Panc1 (cell line): ENCODE results near the gene AKT3. TPM values are rescaled to one million over a fixed set of nuclear protein-coding genes. Genes with fewer than 3 reads are reported as not detected.

Experiments
- ATAC-seq: fragments of 200-7000 bp; cut with Tn5 transposase; 2 replicates; pipeline ENCODE4 v1.9.1; 2020; ENCODE audit warnings: mild to moderate bottlenecking, moderate library complexity
- BruUV-seq: library from RNA; stranded (reverse); fragments of 400-500 nt; replicated peaks from 2 replicates; lab custom pipeline; 2021; lab: Mats Ljungman, UMichigan
- CTCF ChIA-PET: fragments of 300-600 bp; sonication (Branson Sonifier 250); formaldehyde crosslinking; loops from one replicate; lab custom pipeline; 2022; ENCODE audit warnings: antibody characterized with exemption; lab: Charles Lee
- POLR2A ChIA-PET: fragments of 300-600 bp; sonication (Branson Sonifier 250); formaldehyde crosslinking; loops from one replicate; lab custom pipeline; 2022; ENCODE audit warnings: antibody characterized with exemption; lab: Charles Lee
- DNase-seq: peaks from one replicate; pipeline ENCODE4 v3.0.0-alpha.2; 2010; ENCODE audit warnings: low read depth, low spot score
- H3K27ac ChIP-seq: 2 replicates; pipeline ENCODE4 v1.5.1; 2011; ENCODE audit warnings: mild to moderate bottlenecking, low read length, inconsistent platforms
- H3K27me3 ChIP-seq: fragments of 200-500 bp; sonication (Bioruptor generic); 2 replicates; pipeline ENCODE4 v1.6.0; 2014; ENCODE audit warnings: low read length, inconsistent platforms; ENCODE audit not compliant: control insufficient read depth, insufficient read depth
- H3K36me3 ChIP-seq: fragments of 200-500 bp; sonication (Bioruptor generic); 2 replicates; pipeline ENCODE4 v1.5.1; 2014; ENCODE audit warnings: inconsistent platforms, mild to moderate bottlenecking, low read length, moderate library complexity; ENCODE audit not compliant: control insufficient read depth, insufficient read depth
- H3K4me1 ChIP-seq: 2 replicates; pipeline ENCODE4 v1.5.1; 2011; ENCODE audit warnings: inconsistent platforms, mild to moderate bottlenecking, low read length, moderate library complexity; ENCODE audit not compliant: control insufficient read depth, insufficient read depth
- H3K4me3 ChIP-seq, 2 experiments: 2 replicates each; pipeline ENCODE4 v1.5.1; 2011 to 2012; ENCODE audit warnings: low read depth in 2 of 2, low read length in 2 of 2, mild to moderate bottlenecking in 2 of 2, inconsistent platforms in 1 of 2, moderate library complexity in 1 of 2
- H3K9me3 ChIP-seq: fragments of 200-500 bp; sonication (Bioruptor generic); 2 replicates; pipeline ENCODE4 v1.5.1; 2014; ENCODE audit warnings: low read depth, mild to moderate bottlenecking, inconsistent platforms, low read length, moderate library complexity; ENCODE audit not compliant: control insufficient read depth, insufficient read depth
- CTCF ChIP-seq: fragments of 450-650 bp; IDR thresholded peaks from 2 replicates; pipeline ENCODE4 v1.5.1; 2017; ENCODE audit warnings: mild to moderate bottlenecking
- POLR2AphosphoS5 ChIP-seq: IDR thresholded peaks from 2 replicates; pipeline ENCODE4 v1.6.1; 2012; ENCODE audit warnings: mild to moderate bottlenecking, low read depth, low read length, moderate library complexity
- REST ChIP-seq, 2 experiments: IDR thresholded peaks; 2 replicates each; pipeline ENCODE4 v1.6.1; 2011 to 2012; ENCODE audit warnings: low read depth in 2 of 2, control low read depth in 1 of 2, low read length in 1 of 2, mild to moderate bottlenecking in 1 of 2, moderate library complexity in 1 of 2; ENCODE audit not compliant: insufficient read depth in 1 of 2
- SIN3A ChIP-seq: IDR thresholded peaks from 2 replicates; pipeline ENCODE4 v1.6.1; 2012; ENCODE audit warnings: low read depth, mild to moderate bottlenecking, low read length, moderate library complexity, borderline replicate concordance; ENCODE audit not compliant: insufficient read depth
- TCF7L2 ChIP-seq: IDR thresholded peaks from 2 replicates; pipeline ENCODE4 v1.6.1; 2011; ENCODE audit warnings: mild to moderate bottlenecking, low read depth, low read length, inconsistent platforms
- in situ Hi-C: cut with HindIII; loops from 2 replicates; pipeline ENCODE4 v1.10.0; 2016; ENCODE audit warnings: low sequenced_read_pairs, low pct_unique_long_range_greater_than_20kb
- intact Hi-C: fragments of 100-400 bp; cut with micrococcal nuclease; formaldehyde crosslinking; loops from one replicate; pipeline ENCODE4 v1.10.0; 2022; ENCODE audit not compliant: unreplicated experiment
- total RNA-seq: library from RNA; stranded (reverse); gene quantifications from one replicate; pipeline ENCODE4 v1.2.1, GENCODE V29; 2021; ENCODE audit not compliant: unreplicated experiment

Gene AKT3
- total RNA-seq, 1 experiment from 2014 or later, result 11.0 TPM

DNA sequence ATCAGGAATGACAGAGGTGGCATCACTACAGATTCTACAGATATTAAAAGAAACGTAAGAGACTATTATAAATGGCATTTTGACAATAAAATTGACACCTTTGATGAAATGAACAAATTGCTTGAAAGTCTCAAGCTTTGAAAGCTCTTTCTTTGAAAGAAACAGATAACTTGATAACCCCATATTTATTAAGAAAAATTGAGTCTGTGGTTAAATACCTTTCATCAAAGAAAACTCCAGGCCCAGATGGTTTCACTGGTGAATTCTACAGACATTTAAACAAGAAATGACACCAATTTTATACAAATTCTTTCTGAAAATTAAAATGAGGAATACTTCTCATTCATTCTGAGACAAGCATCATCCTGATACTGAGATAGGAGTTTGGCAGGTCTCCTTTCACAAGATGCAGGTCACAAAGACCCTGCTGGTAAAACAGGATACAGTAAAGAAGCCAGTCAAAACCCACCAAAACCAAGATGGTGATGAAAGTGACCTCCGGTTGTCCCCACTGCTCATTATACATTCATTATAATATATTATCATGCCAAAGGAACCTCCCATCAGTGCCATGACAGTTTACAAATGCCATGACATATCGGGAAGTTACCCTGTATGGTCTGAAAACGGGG lies 210.9 kb downstream of the AKT3 start:
- DNase-seq (no peak), ATAC-seq (no peak)
- CTCF ChIA-PET, result interaction anchor here (0.6 kb wide), 1 partner anchor 153 kb away, joined by 9 read pairs; no protein-coding TSS in a partner anchor
- Histone ChIP-seq H3K9me3 (no peaks in the 10 kb centered on the region), H3K27me3 (no peaks in the 10 kb centered on the region), H3K4me3 (no peak overlapping the region), H3K27ac (no peak overlapping the region), H3K4me1 (no peaks in the 10 kb centered on the region), H3K36me3 (no peaks in the 10 kb centered on the region)
- intact Hi-C loops, result no loop called here
- no TSS peak for BruUV-seq
- TF ChIP-seq TCF7L2, result no peak
- no peak for TF ChIP-seq CTCF
- TF ChIP-seq POLR2AphosphoS5, result no peak
- TF ChIP-seq SIN3A, result no peak
- no peak for TF ChIP-seq REST (IDR thresholded peaks at IDR 0.05; ENCODE audit: insufficient read depth in 1 of 2, low read depth in 2 of 2, low read length in 1 of 2)
- in situ Hi-C loops, result no loop called here
- POLR2A ChIA-PET, result no interaction called here

DNA sequence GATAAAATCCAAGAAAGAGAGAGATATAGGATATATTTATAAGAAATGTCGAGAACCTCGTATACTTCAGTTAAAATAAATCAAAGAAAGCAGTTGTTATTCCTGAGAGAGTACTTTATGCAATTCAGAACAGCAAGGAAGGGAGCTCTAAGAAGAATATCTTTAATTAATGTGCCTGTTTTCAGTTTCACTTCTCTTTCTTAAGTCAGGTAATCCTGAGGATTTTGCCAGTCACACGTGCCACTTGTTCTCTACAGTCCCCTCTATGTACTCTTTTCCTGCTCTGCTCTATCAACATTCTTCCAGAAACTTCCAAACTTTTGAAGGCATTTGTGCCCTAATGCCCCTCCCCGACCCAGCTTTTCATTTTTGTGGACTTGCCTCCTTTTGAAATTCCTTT lies 211.9 kb downstream of the AKT3 start:
- Histone ChIP-seq H3K27ac (no peak overlapping the region), H3K27me3 (no peaks in the 10 kb centered on the region), H3K36me3 (no peaks in the 10 kb centered on the region), H3K4me1 (no peaks in the 10 kb centered on the region), H3K9me3 (0 out of 2 replicates have a peak, but pooled peaks cover 2% of the 10 kb centered on the region), H3K4me3 (no peak overlapping the region)
- ATAC-seq (no peak), DNase-seq (no peak)
- ChIA-PET POLR2A (no interaction called here), CTCF (no interaction called here)
- TF ChIP-seq REST (IDR thresholded peaks at IDR 0.05; ENCODE audit: insufficient read depth in 1 of 2, low read depth in 2 of 2, low read length in 1 of 2) (no peak), POLR2AphosphoS5 (no peak), CTCF (no peak), TCF7L2 (no peak)
- no TSS peak for BruUV-seq
- intact Hi-C loops, result no loop called here
- in situ Hi-C loops, result no loop called here
